Stimulated activated CD8-positive, alpha-beta memory T cell treated with anti-CD3 and anti-CD28 coated beads, Interleukin-7, amount 100 ng/mL, for 1 hour (primary cell): ENCODE results near the gene GLI2.

ENCODE experiments used
- DNase-seq, 2 donors: peaks; one replicate each; pipeline ENCODE4 v3.0.0-alpha.2; 2020; ENCODE audit warnings: low read depth in 2 of 2

GLI2 gene

GRCh38 chr2:120712180-120712681, 23.4 kb upstream of the GLI2 start:
- no peak for DNase-seq

GRCh38 chr2:120715353-120715752, 20.3 kb upstream of the GLI2 start:
- DNase-seq = no peak

GRCh38 chr2:120715941-120716340, 19.7 kb upstream of the GLI2 start:
- DNase-seq = no peak

- DNase-seq = no peak
Observed at GRCh38 chr2:120716641-120717585, 18.8 kb upstream of the GLI2 start.

- DNase-seq = no peak
Observed at GRCh38 chr2:120719491-120719890, 16.2 kb upstream of the GLI2 start.

- no peak for DNase-seq
Observed at GRCh38 chr2:120720231-120720630, 15.4 kb upstream of the GLI2 start.

- no peak for DNase-seq
Observed at GRCh38 chr2:120720746-120721375, 14.8 kb upstream of the GLI2 start.

GRCh38 chr2:120722246-120722567, 13.5 kb upstream of the GLI2 start:
- DNase-seq = no peak

- DNase-seq = no peak
Observed at GRCh38 chr2:120722568-120723421, 12.9 kb upstream of the GLI2 start.

GRCh38 chr2:120726245-120726644, 9.4 kb upstream of the GLI2 start:
- no peak for DNase-seq

GRCh38 chr2:120729406-120730399, 6.0 kb upstream of the GLI2 start:
- no peak for DNase-seq

GRCh38 chr2:120731175-120731574, 4.5 kb upstream of the GLI2 start:
- no peak for DNase-seq

GRCh38 chr2:120732506-120733237, 3.0 kb upstream of the GLI2 start:
- DNase-seq = no peak

- DNase-seq = no peak
Observed at GRCh38 chr2:120733238-120733932, 2.3 kb upstream of the GLI2 start.

GRCh38 chr2:120734930-120735651, 577 bp upstream of the GLI2 start:
- no peak for DNase-seq

- DNase-seq = no peak
Observed at GRCh38 chr2:120736202-120736623, 545 bp downstream of the GLI2 start.

- DNase-seq = no peak
Observed at GRCh38 chr2:120736624-120737339, 1.1 kb downstream of the GLI2 start.
